ENCODE measurements around the gene ATP6V0B.

ATP6V0B gene

GRCh38 chr1:44000122-44000665, 25.4 kb downstream of the ATP6V0B start:
- Histone ChIP-seq H3K4me1 (ENCODE audit: control insufficient read depth, low read depth, low read length) (no peaks in the 10 kb centered on the region), H3K4me3 (ENCODE audit: low read length) (no peak overlapping the region), H3K9ac (ENCODE audit: low read length) (no peak overlapping the region), H3K9me3 (ENCODE audit: control insufficient read depth, low read depth, low read length) (no peaks in the 10 kb centered on the region), H3K27ac (ENCODE audit: low read length) (no peak overlapping the region), H3K36me3 (ENCODE audit: control insufficient read depth, low read depth, low read length) (no peaks in the 10 kb centered on the region), H3K27me3 (ENCODE audit: control insufficient read depth, insufficient read depth, low read length) (no peaks in the 10 kb centered on the region)

GRCh38 chr1:44002165-44002564, 27.4 kb downstream of the ATP6V0B start:
- Histone ChIP-seq H3K4me3 (ENCODE audit: low read length) (no peak overlapping the region), H3K36me3 (ENCODE audit: control insufficient read depth, low read depth, low read length) (no peaks in the 10 kb centered on the region), H3K9ac (ENCODE audit: low read length) (no peak overlapping the region), H3K27me3 (ENCODE audit: control insufficient read depth, insufficient read depth, low read length) (no peaks in the 10 kb centered on the region), H3K9me3 (ENCODE audit: control insufficient read depth, low read depth, low read length) (no peaks in the 10 kb centered on the region), H3K4me1 (ENCODE audit: control insufficient read depth, low read depth, low read length) (no peaks in the 10 kb centered on the region), H3K27ac (ENCODE audit: low read length) (no peak overlapping the region)

- H3K36me3 ChIP-seq (ENCODE audit: control insufficient read depth, low read depth, low read length): no peaks in the 10 kb centered on the region
- no peak overlapping the region for H3K4me3 ChIP-seq (ENCODE audit: low read length)
- no peaks in the 10 kb centered on the region for H3K9me3 ChIP-seq (ENCODE audit: control insufficient read depth, low read depth, low read length)
- H3K27me3 ChIP-seq (ENCODE audit: control insufficient read depth, insufficient read depth, low read length): no peaks in the 10 kb centered on the region
- H3K27ac ChIP-seq (ENCODE audit: low read length): no peak overlapping the region
- H3K9ac ChIP-seq (ENCODE audit: low read length): no peak overlapping the region
- no peaks in the 10 kb centered on the region for H3K4me1 ChIP-seq (ENCODE audit: control insufficient read depth, low read depth, low read length)
Measured at GRCh38 chr1:44002606-44003157, 27.9 kb downstream of the ATP6V0B start.

GRCh38 chr1:44008259-44008658, 33.5 kb downstream of the ATP6V0B start:
- Histone ChIP-seq H3K27me3 (ENCODE audit: control insufficient read depth, insufficient read depth, low read length) (no peaks in the 10 kb centered on the region), H3K4me1 (ENCODE audit: control insufficient read depth, low read depth, low read length) (no peaks in the 10 kb centered on the region), H3K27ac (ENCODE audit: low read length) (no peak overlapping the region), H3K9me3 (ENCODE audit: control insufficient read depth, low read depth, low read length) (no peaks in the 10 kb centered on the region), H3K36me3 (ENCODE audit: control insufficient read depth, low read depth, low read length) (peaks cover 3% of the 10 kb centered on the region), H3K9ac (ENCODE audit: low read length) (no peak overlapping the region), H3K4me3 (ENCODE audit: low read length) (no peak overlapping the region)

- Histone ChIP-seq H3K27me3 (ENCODE audit: control insufficient read depth, insufficient read depth, low read length) (no peaks in the 10 kb centered on the region), H3K9me3 (ENCODE audit: control insufficient read depth, low read depth, low read length) (no peaks in the 10 kb centered on the region), H3K4me1 (ENCODE audit: control insufficient read depth, low read depth, low read length) (no peaks in the 10 kb centered on the region), H3K36me3 (ENCODE audit: control insufficient read depth, low read depth, low read length) (peaks cover 3% of the 10 kb centered on the region), H3K9ac (ENCODE audit: low read length) (no peak overlapping the region), H3K4me3 (ENCODE audit: low read length) (no peak overlapping the region), H3K27ac (ENCODE audit: low read length) (no peak overlapping the region)
Measured at GRCh38 chr1:44010935-44011471, 36.2 kb downstream of the ATP6V0B start.

GRCh38 chr1:44012404-44012803, 37.6 kb downstream of the ATP6V0B start:
- no peak overlapping the region for H3K4me3 ChIP-seq (ENCODE audit: low read length)
- H3K27me3 ChIP-seq (ENCODE audit: control insufficient read depth, insufficient read depth, low read length): no peaks in the 10 kb centered on the region
- H3K27ac ChIP-seq (ENCODE audit: low read length): no peak overlapping the region
- no peaks in the 10 kb centered on the region for H3K9me3 ChIP-seq (ENCODE audit: control insufficient read depth, low read depth, low read length)
- no peak overlapping the region for H3K9ac ChIP-seq (ENCODE audit: low read length)
- H3K4me1 ChIP-seq (ENCODE audit: control insufficient read depth, low read depth, low read length): no peaks in the 10 kb centered on the region
- H3K36me3 ChIP-seq (ENCODE audit: control insufficient read depth, low read depth, low read length): peaks cover 3% of the 10 kb centered on the region

GRCh38 chr1:44012941-44013609, 38.3 kb downstream of the ATP6V0B start:
- no peak overlapping the region for H3K9ac ChIP-seq (ENCODE audit: low read length)
- no peaks in the 10 kb centered on the region for H3K4me1 ChIP-seq (ENCODE audit: control insufficient read depth, low read depth, low read length)
- no peak overlapping the region for H3K27ac ChIP-seq (ENCODE audit: low read length)
- H3K9me3 ChIP-seq (ENCODE audit: control insufficient read depth, low read depth, low read length): no peaks in the 10 kb centered on the region
- peaks cover 7% of the 10 kb centered on the region for H3K36me3 ChIP-seq (ENCODE audit: control insufficient read depth, low read depth, low read length)
- H3K27me3 ChIP-seq (ENCODE audit: control insufficient read depth, insufficient read depth, low read length): no peaks in the 10 kb centered on the region
- no peak overlapping the region for H3K4me3 ChIP-seq (ENCODE audit: low read length)

- Histone ChIP-seq H3K9ac (ENCODE audit: low read length) (no peak overlapping the region), H3K27ac (ENCODE audit: low read length) (no peak overlapping the region), H3K27me3 (ENCODE audit: control insufficient read depth, insufficient read depth, low read length) (no peaks in the 10 kb centered on the region), H3K4me1 (ENCODE audit: control insufficient read depth, low read depth, low read length) (no peaks in the 10 kb centered on the region), H3K9me3 (ENCODE audit: control insufficient read depth, low read depth, low read length) (no peaks in the 10 kb centered on the region), H3K36me3 (ENCODE audit: control insufficient read depth, low read depth, low read length) (peaks cover 8% of the 10 kb centered on the region), H3K4me3 (ENCODE audit: low read length) (no peak overlapping the region)
Measured at GRCh38 chr1:44013949-44014348, 39.2 kb downstream of the ATP6V0B start.

- Histone ChIP-seq H3K4me3 (ENCODE audit: low read length) (no peak overlapping the region), H3K36me3 (ENCODE audit: control insufficient read depth, low read depth, low read length) (peaks cover 12% of the 10 kb centered on the region), H3K27ac (ENCODE audit: low read length) (no peak overlapping the region), H3K27me3 (ENCODE audit: control insufficient read depth, insufficient read depth, low read length) (no peaks in the 10 kb centered on the region), H3K9me3 (ENCODE audit: control insufficient read depth, low read depth, low read length) (no peaks in the 10 kb centered on the region), H3K4me1 (ENCODE audit: control insufficient read depth, low read depth, low read length) (no peaks in the 10 kb centered on the region), H3K9ac (ENCODE audit: low read length) (no peak overlapping the region)
Measured at GRCh38 chr1:44014365-44015104, 39.8 kb downstream of the ATP6V0B start.

- H3K27ac ChIP-seq (ENCODE audit: low read length): no peak overlapping the region
- H3K27me3 ChIP-seq (ENCODE audit: control insufficient read depth, insufficient read depth, low read length): no peaks in the 10 kb centered on the region
- peaks cover 3% of the 10 kb centered on the region for H3K4me1 ChIP-seq (ENCODE audit: control insufficient read depth, low read depth, low read length)
- H3K9ac ChIP-seq (ENCODE audit: low read length): no peak overlapping the region
- peaks cover 11% of the 10 kb centered on the region for H3K36me3 ChIP-seq (ENCODE audit: control insufficient read depth, low read depth, low read length)
- no peaks in the 10 kb centered on the region for H3K9me3 ChIP-seq (ENCODE audit: control insufficient read depth, low read depth, low read length)
- no peak overlapping the region for H3K4me3 ChIP-seq (ENCODE audit: low read length)
Measured at GRCh38 chr1:44015206-44015605, 40.4 kb downstream of the ATP6V0B start.

GRCh38 chr1:44016041-44016889, 41.5 kb downstream of the ATP6V0B start:
- Histone ChIP-seq H3K9ac (ENCODE audit: low read length) (no peak overlapping the region), H3K4me1 (ENCODE audit: control insufficient read depth, low read depth, low read length) (peaks cover 3% of the 10 kb centered on the region), H3K36me3 (ENCODE audit: control insufficient read depth, low read depth, low read length) (peaks cover 16% of the 10 kb centered on the region), H3K27ac (ENCODE audit: low read length) (no peak overlapping the region), H3K4me3 (ENCODE audit: low read length) (no peak overlapping the region), H3K27me3 (ENCODE audit: control insufficient read depth, insufficient read depth, low read length) (no peaks in the 10 kb centered on the region), H3K9me3 (ENCODE audit: control insufficient read depth, low read depth, low read length) (no peaks in the 10 kb centered on the region)
